MM.1S (cell line): ENCODE data around the gene ARHGEF2.

Experiments
- CTCF ChIP-seq: fragments of 300-600 bp; sonication (generic); IDR thresholded peaks from 2 replicates; pipeline ENCODE4 v1.5.1; 2016; ENCODE audit warnings: antibody characterized with exemption, low read length, mixed read lengths
- EZH2 ChIP-seq: fragments of 300-600 bp; sonication (generic); optimal IDR thresholded peaks from 2 replicates; pipeline ENCODE3; 2017; ENCODE audit warnings: low read depth, mild to moderate bottlenecking, antibody characterized with exemption, low read length, mixed read lengths
- EZH2phosphoT487 ChIP-seq: fragments of 300-600 bp; sonication (generic); IDR thresholded peaks from 2 replicates; pipeline ENCODE4 v1.6.1; 2018; ENCODE audit warnings: antibody characterized with exemption, low read length

GRCh38 chr1:155954645-155955044 is 23.7 kb downstream of the ARHGEF2 start:
- TF ChIP-seq CTCF, result no peak
- no peak for TF ChIP-seq EZH2
- no peak for TF ChIP-seq EZH2phosphoT487
